Retinal pigment epithelial cell (primary cell): ENCODE measurements around the gene DSCAM.

Experiments used
- DNase-seq: peaks from one replicate; pipeline ENCODE4 v3.0.0-alpha.2; 2010; ENCODE audit warnings: low read depth
- H3K4me3 ChIP-seq: 2 replicates; pipeline ENCODE4 v1.5.1; 2011; ENCODE audit warnings: mild to moderate bottlenecking, low read length, control low read depth, moderate library complexity
- TF ChIP-seq, protein P1 (sequence below): conservative IDR thresholded peaks from 2 replicates; pipeline ENCODE4 v1.5.1; 2011; ENCODE audit warnings: low read depth, low read length, control low read depth, inconsistent platforms

Gene DSCAM

DNA sequence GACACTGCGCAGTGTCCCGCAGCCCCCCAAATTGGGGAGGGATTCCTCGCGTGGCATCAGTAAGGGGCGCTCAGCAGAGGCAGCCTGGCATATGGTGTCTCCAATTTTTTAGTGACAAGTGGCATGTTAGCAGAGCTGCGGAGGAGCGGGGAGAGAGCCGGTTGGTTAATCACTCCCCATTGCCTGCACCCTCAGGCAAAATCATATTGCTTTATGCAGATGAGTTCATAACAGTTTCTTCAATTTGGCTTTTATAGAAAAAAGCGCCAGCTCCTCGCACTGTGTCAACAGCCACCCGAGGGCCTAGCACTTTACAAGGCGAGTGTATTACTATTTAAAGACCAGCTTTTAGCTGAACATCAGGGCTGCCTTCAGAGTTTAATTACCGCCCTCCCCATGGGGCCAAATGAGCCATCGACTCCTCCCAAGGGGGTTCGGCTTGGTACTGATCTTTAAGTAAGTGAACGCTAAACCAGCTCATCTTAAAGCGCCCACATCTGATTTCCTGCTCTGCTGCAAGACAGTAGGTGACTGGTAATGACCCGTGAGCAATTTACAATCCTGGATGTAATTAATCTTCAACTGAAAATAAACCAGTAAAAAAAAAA is 298.9 kb downstream of the DSCAM start:
- no peak overlapping the region for H3K4me3 ChIP-seq
- TF ChIP-seq, protein P1, sequence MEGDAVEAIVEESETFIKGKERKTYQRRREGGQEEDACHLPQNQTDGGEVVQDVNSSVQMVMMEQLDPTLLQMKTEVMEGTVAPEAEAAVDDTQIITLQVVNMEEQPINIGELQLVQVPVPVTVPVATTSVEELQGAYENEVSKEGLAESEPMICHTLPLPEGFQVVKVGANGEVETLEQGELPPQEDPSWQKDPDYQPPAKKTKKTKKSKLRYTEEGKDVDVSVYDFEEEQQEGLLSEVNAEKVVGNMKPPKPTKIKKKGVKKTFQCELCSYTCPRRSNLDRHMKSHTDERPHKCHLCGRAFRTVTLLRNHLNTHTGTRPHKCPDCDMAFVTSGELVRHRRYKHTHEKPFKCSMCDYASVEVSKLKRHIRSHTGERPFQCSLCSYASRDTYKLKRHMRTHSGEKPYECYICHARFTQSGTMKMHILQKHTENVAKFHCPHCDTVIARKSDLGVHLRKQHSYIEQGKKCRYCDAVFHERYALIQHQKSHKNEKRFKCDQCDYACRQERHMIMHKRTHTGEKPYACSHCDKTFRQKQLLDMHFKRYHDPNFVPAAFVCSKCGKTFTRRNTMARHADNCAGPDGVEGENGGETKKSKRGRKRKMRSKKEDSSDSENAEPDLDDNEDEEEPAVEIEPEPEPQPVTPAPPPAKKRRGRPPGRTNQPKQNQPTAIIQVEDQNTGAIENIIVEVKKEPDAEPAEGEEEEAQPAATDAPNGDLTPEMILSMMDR = no peak
- DNase-seq = no peak

DNA sequence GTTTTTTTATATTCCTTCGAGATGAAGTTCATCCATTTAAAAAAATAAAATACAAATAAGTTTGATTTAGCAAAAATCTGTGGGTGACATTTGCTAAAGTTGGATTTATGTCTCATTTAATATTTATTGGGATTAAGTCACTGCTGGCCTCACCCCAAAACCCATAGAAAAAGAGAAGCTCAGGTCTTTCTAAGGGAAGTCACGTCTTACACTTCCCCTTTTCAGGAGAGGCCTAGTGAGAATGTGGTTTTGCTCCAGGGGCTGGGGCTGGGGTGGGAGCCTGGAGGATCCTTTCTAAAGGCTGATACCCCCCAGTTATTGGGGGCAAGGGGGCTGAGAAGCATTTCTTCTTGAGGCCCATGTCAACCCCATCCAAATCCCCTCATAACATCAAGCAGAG is 300.3 kb downstream of the DSCAM start:
- no peak overlapping the region for H3K4me3 ChIP-seq
- DNase-seq = no peak
- TF ChIP-seq, protein P1 = no peak

DNA sequence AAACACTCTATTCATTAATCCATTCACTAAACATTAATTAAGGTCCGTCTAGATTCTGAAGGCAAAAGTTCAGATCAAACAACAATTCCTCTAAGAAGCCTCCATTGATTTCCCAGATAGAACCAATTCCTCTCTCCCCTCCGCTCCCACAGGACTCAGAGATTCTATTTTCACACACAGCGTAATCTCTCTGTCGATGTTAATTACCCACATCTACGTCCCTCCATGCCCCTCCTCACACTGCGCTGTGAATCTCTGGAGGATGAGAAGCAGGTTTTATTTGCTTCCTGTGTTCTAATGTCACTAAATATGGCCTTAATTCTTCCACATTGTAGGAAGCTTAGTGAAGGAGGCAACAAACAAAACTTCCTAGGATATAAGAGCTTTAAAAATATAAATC is 306.7 kb downstream of the DSCAM start:
- no peak overlapping the region for H3K4me3 ChIP-seq
- no peak for DNase-seq
- TF ChIP-seq, protein P1 = no peak

DNA sequence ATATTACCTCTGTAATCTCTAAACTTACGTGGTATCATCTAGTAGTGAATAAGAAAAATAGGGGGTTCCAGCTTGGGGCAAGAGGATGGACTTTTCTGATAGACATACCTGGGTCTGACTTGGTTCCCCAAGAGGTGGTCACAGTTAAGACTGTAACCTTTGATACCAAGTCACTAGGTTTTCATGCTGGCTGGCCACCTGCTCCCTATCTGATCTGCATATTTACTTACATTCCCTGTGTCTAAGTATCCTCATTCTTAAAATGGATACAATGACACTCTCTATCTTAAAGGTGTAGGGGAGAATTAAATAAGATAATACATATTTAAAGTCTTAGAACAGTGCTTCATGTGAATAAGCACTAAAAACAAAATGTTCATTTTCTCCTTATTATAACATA is 312.1 kb downstream of the DSCAM start:
- no peak for DNase-seq
- TF ChIP-seq, protein P1 = no peak
- no peak overlapping the region for H3K4me3 ChIP-seq

DNA sequence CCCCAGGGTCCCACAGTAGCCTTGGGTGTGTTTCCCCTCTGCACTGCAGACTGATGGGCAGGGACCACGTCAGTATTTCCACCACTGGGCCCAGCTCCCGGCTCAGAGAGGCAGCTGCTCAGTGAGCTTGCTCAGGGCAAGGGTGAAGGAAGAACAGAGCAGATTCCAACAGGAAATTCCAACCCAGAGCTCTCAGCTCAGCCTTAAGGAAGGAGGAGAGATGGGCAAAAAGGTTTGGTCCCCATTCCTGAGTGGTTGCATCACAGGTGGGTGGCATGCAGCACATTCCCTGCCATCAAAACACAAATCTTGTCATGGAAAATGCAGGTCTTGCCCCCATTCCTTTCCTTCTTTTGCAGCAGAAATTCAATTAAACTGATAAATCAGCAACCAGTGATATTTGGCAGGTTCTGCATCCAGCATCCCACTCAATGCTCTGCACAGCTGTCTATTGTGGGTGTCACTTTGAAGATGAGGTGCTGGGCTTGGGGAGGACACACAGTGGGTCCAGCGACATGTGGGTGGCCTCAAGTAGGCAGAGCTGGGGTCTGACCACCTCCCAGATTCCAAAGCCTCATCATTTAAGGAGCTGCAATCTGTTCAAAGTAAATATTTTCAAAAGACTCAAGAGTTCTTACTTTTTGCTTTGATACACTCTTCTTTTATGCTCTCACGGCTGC is 315.4 kb downstream of the DSCAM start:
- no peak for DNase-seq
- H3K4me3 ChIP-seq = no peak overlapping the region
- TF ChIP-seq, protein P1 = no peak

DNA sequence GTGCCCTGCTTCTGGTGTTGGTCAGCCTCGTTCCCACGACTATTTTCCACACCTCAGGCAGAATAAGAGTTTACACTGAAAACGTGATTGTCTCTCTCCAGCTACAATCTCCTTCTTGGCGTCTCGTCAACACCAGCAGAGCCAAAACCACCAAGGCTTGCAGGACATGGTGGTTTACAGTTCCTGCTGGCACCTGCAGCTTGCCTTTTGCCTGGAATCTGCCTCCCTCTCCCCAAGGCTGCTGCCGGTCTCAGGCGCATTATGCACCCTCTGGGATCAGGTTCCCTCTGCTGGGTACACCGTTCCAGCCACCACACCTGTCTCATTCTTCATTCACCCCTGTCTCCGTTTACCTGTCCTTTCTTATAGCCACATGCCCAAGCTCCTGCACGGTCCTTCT is 315.9 kb downstream of the DSCAM start:
- DNase-seq = no peak
- TF ChIP-seq, protein P1 = no peak
- no peak overlapping the region for H3K4me3 ChIP-seq

DNA sequence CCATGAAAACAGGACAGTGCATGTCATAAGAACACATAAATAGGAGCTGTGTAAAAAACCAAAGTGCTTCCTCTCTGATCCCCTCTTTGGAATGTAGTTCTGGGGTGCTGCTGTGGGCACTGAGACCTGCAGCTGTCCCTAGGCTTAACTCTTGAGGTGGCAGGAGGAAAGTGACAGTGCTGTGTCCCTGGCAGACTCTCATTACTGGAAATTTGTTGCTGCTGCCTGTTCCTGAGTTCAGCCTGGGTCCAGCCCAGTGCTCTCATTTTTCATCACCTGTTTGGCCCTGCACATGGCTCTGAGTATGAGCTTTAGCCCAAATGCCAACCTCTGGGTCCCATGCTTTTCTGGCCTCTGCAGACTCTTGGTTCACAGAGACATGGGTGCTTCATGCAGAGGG is 329.3 kb downstream of the DSCAM start:
- H3K4me3 ChIP-seq = no peak overlapping the region
- TF ChIP-seq, protein P1 = no peak
- DNase-seq = no peak
